GM12865 (cell line): ENCODE results near the gene PRM1.

Source experiments
- DNase-seq: peaks from one replicate; pipeline ENCODE4 v3.0.0; 2010; ENCODE audit warnings: low read depth
- H3K4me3 ChIP-seq: 2 replicates; pipeline ENCODE4 v1.5.1; 2011; ENCODE audit warnings: mild to moderate bottlenecking, low read depth, low read length, control low read depth
- CTCF ChIP-seq: IDR thresholded peaks from 2 replicates; pipeline ENCODE4 v1.5.1; 2011; ENCODE audit warnings: low read length, control low read depth, low read depth, inconsistent platforms; ENCODE audit not compliant: insufficient read depth; ENCODE audit errors: missing control alignments

Gene PRM1

GRCh38 chr16:11253995-11254912, 26.9 kb downstream of the PRM1 start:
- TF ChIP-seq CTCF, result no peak
- peak overlapping the region; percentile 68 for H3K4me3 ChIP-seq
- peak; percentile 76 for DNase-seq

GRCh38 chr16:11253009-11253994, 27.8 kb downstream of the PRM1 start:
- TF ChIP-seq CTCF, result no peak
- DNase-seq, result peak; percentile 64
- H3K4me3 ChIP-seq, result peak overlapping the region; percentile 68

GRCh38 chr16:11252482-11252931, 28.6 kb downstream of the PRM1 start:
- TF ChIP-seq CTCF, result no peak
- no peak for DNase-seq
- peak overlapping the region; percentile 68 for H3K4me3 ChIP-seq

- peak overlapping the region; percentile 68 for H3K4me3 ChIP-seq
- DNase-seq, result peak; percentile 77
- TF ChIP-seq CTCF, result no peak
These were observed 29.3 kb downstream of the PRM1 start for GRCh38 chr16:11251525-11252481.

GRCh38 chr16:11250786-11251524, 30.2 kb downstream of the PRM1 start:
- no peak for TF ChIP-seq CTCF
- DNase-seq, result no peak
- peak overlapping the region; percentile 57 for H3K4me3 ChIP-seq
